Measurements from ENCODE around the gene NOCT. TPM values are rescaled to one million over a fixed set of nuclear protein-coding genes. Genes with fewer than 3 reads are reported as not detected.

The NOCT gene
- total and polyA plus RNA-seq, 2 of the 8 experiments (the other 6 are each of a cell fraction or from before 2014, with no cell fraction given): 10.4 to 45.5 TPM

DNA sequence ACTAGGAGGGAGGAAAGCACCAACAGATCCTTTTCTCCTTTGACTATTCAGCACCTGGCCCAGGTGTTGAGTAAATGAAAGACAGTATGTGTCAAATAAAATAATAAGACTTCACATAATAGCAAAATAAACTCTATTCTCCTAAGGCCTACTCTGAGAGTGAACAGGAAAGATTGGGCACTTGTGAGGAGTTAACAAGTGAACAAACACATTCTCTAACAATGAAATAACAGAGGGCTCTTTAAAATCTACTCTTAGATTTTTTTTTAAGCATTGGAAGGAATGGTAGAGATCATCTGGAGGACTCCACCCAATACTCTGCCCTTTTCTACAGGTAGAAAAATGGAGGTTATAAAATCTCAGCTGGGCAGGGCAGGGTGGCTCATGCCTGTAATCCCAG is 39.1 kb upstream of the NOCT start:
- Histone ChIP-seq H2BK120ac (replicated peaks; ENCODE audit: low read depth, low read length) (no peak overlapping the region), H3K4me2 (ENCODE audit: insufficient read depth in 1 of 2, low read depth in 2 of 2, low read length in 2 of 2) (no peak overlapping the region), H3K4me1 (replicated peaks in 1 of 4; ENCODE audit: control insufficient read depth in 3 of 4, insufficient read depth in 4 of 4, low read length in 3 of 4) (peaks cover 15 to 22% (median 19%) of the 10 kb centered on the region in 4 experiments), H3K9me3 (ENCODE audit: insufficient read depth in 2 of 2, low read depth in 1 of 2, low read length in 1 of 2) (no peaks in the 10 kb centered on the region), H3K27ac (ENCODE audit: low read depth, low read length) (no peak overlapping the region), H3K79me2 (ENCODE audit: control insufficient read depth in 1 of 2, insufficient read depth in 2 of 2, low read length in 2 of 2) (no peaks in the 10 kb centered on the region), H4K91ac (replicated peaks; ENCODE audit: insufficient read length, low read length) (no peak overlapping the region), H2BK20ac (ENCODE audit: low read length) (no peak overlapping the region), H2BK5ac (ENCODE audit: low read depth, low read length) (no peak overlapping the region; the same call in 1 of the 2 replicates), H4K8ac (ENCODE audit: extremely low read depth, insufficient read depth, low read length) (no peak overlapping the region), H3K4ac (replicated peaks; ENCODE audit: insufficient read length, low read depth, low read length) (peak overlapping the region; percentile 95), H3K18ac (ENCODE audit: extremely low read depth, low read length) (no peak overlapping the region), H4K5ac (ENCODE audit: insufficient read length, low read depth, low read length) (no peak overlapping the region), H4K20me1 (replicated peaks in 1 of 2; ENCODE audit: control insufficient read depth in 1 of 2, insufficient read depth in 2 of 2, low read length in 2 of 2) (no peaks in the 10 kb centered on the region), H2AK5ac (ENCODE audit: low read depth, low read length) (no peak overlapping the region), H2BK15ac (ENCODE audit: low read length) (no peak overlapping the region), H3K23me2 (ENCODE audit: low read depth, low read length) (no peaks in the 10 kb centered on the region), H3K36me3 (ENCODE audit: control insufficient read depth in 2 of 4, insufficient read depth in 4 of 4, low read length in 3 of 4) (no peaks in the 10 kb centered on the region), H2AFZ (ENCODE audit: low read length) (no peak overlapping the region), H3K27me3 (replicated peaks in 1 of 4; ENCODE audit: control insufficient read depth in 3 of 4, extremely low read depth in 1 of 4, insufficient read depth in 3 of 4, low read length in 3 of 4) (no peaks in the 10 kb centered on the region), H3K14ac (ENCODE audit: insufficient read length) (no peak overlapping the region), H2BK12ac (ENCODE audit: low read depth, low read length) (peak overlapping the region; percentile 11; the same call in 1 of the 2 replicates), H3K79me1 (ENCODE audit: low read depth, low read length) (no peaks in the 10 kb centered on the region), H3K56ac (replicated peaks; ENCODE audit: insufficient read length, low read depth, low read length) (no peak overlapping the region), H3K9ac (replicated peaks in 1 of 4; ENCODE audit: extremely low read depth in 1 of 4, low read depth in 3 of 4, low read length in 3 of 4) (no peak overlapping the region), H3K4me3 (ENCODE audit: extremely low read depth in 1 of 4, insufficient read depth in 2 of 4, low read depth in 3 of 4, low read length in 4 of 4) (no peak overlapping the region), H3K23ac (ENCODE audit: insufficient read length) (no peak overlapping the region)
- FAIRE-seq: no peak
- TF ChIP-seq ASH2L (IDR thresholded peaks at IDR 0.05; ENCODE audit: low read length) (no peak), CHD1 (IDR thresholded peaks at IDR 0.05; ENCODE audit: low read depth, low read length) (no peak), RBBP5 (IDR thresholded peaks at IDR 0.05; ENCODE audit: borderline replicate concordance, low read depth, low read length) (no peak), SP2 (IDR thresholded peaks at IDR 0.05; ENCODE audit: low read length) (no peak), SIN3A (conservative IDR thresholded peaks at IDR 0.05 in 1 of 2, IDR thresholded peaks at IDR 0.05 in 1 of 2; ENCODE audit: low read depth in 1 of 2, low read length in 2 of 2) (no peak), SRF (IDR thresholded peaks at IDR 0.05; ENCODE audit: low read depth, low read length) (no peak), POLR2A (IDR thresholded peaks at IDR 0.05; ENCODE audit: control extremely low read depth in 1 of 2, low read depth in 2 of 2, low read length in 2 of 2) (no peak), RXRA (IDR thresholded peaks at IDR 0.05; ENCODE audit: insufficient read depth, low read depth, low read length) (no peak), EZH2 (IDR thresholded peaks at IDR 0.05; ENCODE audit: low read depth, low read length, severe bottlenecking) (no peak), EGR1 (IDR thresholded peaks at IDR 0.05; ENCODE audit: borderline replicate concordance, low read depth, low read length) (no peak), CEBPB (IDR thresholded peaks at IDR 0.05; ENCODE audit: low read depth, low read length) (no peak)
- TF ChIP-seq, protein P1, sequence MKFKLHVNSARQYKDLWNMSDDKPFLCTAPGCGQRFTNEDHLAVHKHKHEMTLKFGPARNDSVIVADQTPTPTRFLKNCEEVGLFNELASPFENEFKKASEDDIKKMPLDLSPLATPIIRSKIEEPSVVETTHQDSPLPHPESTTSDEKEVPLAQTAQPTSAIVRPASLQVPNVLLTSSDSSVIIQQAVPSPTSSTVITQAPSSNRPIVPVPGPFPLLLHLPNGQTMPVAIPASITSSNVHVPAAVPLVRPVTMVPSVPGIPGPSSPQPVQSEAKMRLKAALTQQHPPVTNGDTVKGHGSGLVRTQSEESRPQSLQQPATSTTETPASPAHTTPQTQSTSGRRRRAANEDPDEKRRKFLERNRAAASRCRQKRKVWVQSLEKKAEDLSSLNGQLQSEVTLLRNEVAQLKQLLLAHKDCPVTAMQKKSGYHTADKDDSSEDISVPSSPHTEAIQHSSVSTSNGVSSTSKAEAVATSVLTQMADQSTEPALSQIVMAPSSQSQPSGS (IDR thresholded peaks at IDR 0.05; ENCODE audit: low read length): no peak
- TF ChIP-seq, protein P2, sequence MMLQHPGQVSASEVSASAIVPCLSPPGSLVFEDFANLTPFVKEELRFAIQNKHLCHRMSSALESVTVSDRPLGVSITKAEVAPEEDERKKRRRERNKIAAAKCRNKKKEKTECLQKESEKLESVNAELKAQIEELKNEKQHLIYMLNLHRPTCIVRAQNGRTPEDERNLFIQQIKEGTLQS (IDR thresholded peaks at IDR 0.05; ENCODE audit: insufficient read depth, low read depth, low read length): no peak
- ChIA-PET CTCF (ENCODE audit: partially characterized antibody) (no interaction called here), POLR2A (ENCODE audit: partially characterized antibody) (interaction anchor here (1.6 kb wide), 1 partner anchor 38 kb away, joined by 5 read pairs; no protein-coding TSS in a partner anchor)
- DNase-seq (ENCODE audit: low read depth in 1 of 2, low spot score in 2 of 2): no peak

Data from H1 (cell line).